PC-3 (cell line): Measurements from ENCODE around the gene NMRAL1.

ENCODE experiments used
- CTCF ChIP-seq: fragments of 300-600 bp; sonication (generic); conservative IDR thresholded peaks from 2 replicates; pipeline ENCODE4 v1.5.1; 2017; ENCODE audit warnings: antibody characterized with exemption, low read depth, mild to moderate bottlenecking, low read length
- EZH2 ChIP-seq: fragments of 300-600 bp; sonication (generic); IDR thresholded peaks from one replicate; pipeline ENCODE4 v1.6.1; 2017; ENCODE audit warnings: antibody characterized with exemption, mild to moderate bottlenecking, low read length; ENCODE audit not compliant: unreplicated experiment

GRCh38 chr16:4443986-4444385, 30.4 kb downstream of the NMRAL1 start:
- TF ChIP-seq EZH2 (no peak), CTCF (no peak)
